Upper lobe of left lung (tissue), 6 donors: ENCODE data around the gene FBXO41. TPM values are rescaled to one million over a fixed set of nuclear protein-coding genes. Genes with fewer than 3 reads are reported as not detected.

ENCODE experiments used
- ATAC-seq, 2 donors: fragments of 200-7000 bp; cut with Tn5 transposase; one replicate each; pipeline ENCODE4 v1.9.1; 2022; ENCODE audit warnings: mild to moderate bottlenecking in 2 of 2, moderate library complexity in 2 of 2; ENCODE audit not compliant: low FRiP score in 2 of 2
- DNase-seq, 2 donors: peaks; one replicate each; pipeline ENCODE4 v3.0.0-alpha.2; 2019 to 2020
- H3K27ac ChIP-seq, 4 donors: fragments of 200-600 bp; sonication (generic); one replicate each; pipeline ENCODE4 v1.5.1; 2016 to 2019
- H3K27me3 ChIP-seq, 4 donors: fragments of 200-600 bp; sonication (generic); one replicate each; pipeline ENCODE4 v1.5.1; 2017 to 2019
- H3K36me3 ChIP-seq, 4 donors: fragments of 200-600 bp; sonication (generic); one replicate each; pipeline ENCODE4 v1.5.1; 2016 to 2019
- H3K4me1 ChIP-seq, 4 donors: fragments of 200-600 bp; sonication (generic); one replicate each; pipeline ENCODE4 v1.5.1; 2018 to 2019
- H3K4me3 ChIP-seq, 4 donors: fragments of 200-600 bp; sonication (generic); one replicate each; pipeline ENCODE4 v1.5.1; 2017 to 2019; ENCODE audit warnings: mild to moderate bottlenecking in 2 of 4, moderate library complexity in 1 of 4
- H3K9me3 ChIP-seq, 4 donors: fragments of 200-600 bp; sonication (generic); one replicate each; pipeline ENCODE4 v1.5.1; 2018 to 2019
- CTCF ChIP-seq, 6 experiments: fragments of 450-650 bp in 4 of 6; fragments of 200-600 bp in 2 of 6; sonication (generic) in 2 of 6; IDR thresholded peaks; one replicate each; pipeline ENCODE4 v1.5.1; 2016 to 2019; ENCODE audit warnings: antibody characterized with exemption in 6 of 6
- EP300 ChIP-seq, 4 donors: sonication (generic); formaldehyde crosslinking; IDR thresholded peaks; one replicate each; pipeline ENCODE4 v1.5.1; 2017; ENCODE audit warnings: antibody characterized with exemption in 4 of 4, control low read depth in 2 of 4
- POLR2A ChIP-seq, 4 donors: fragments of 450-650 bp; IDR thresholded peaks; one replicate each; pipeline ENCODE4 v1.5.1; 2016 to 2017; ENCODE audit warnings: antibody characterized with exemption in 4 of 4, mild to moderate bottlenecking in 2 of 4
- POLR2AphosphoS5 ChIP-seq, 2 donors: sonication (generic); formaldehyde crosslinking; IDR thresholded peaks; one replicate each; pipeline ENCODE4 v1.5.1; 2017; ENCODE audit warnings: antibody characterized with exemption in 2 of 2
- WGBS, 2 donors: methylation state at CpG; one replicate each; pipeline ENCODE4 v1.1.5; 2017 to 2018; 5-methylcytosine and 5-hydroxymethylcytosine counted together
- total RNA-seq, 6 donors: library from RNA; depleted of rRNA in 4 of 6; stranded (reverse); fragments of >200 nt in 4 of 6; gene quantifications; one replicate each; pipeline versions ENCODE4 v1.1.0 to v1.2.1, GENCODE V29; 2016 to 2021
- donor health status: DM: no; HTN: no; CAD: no; lungs with moderate emphysema.
- donor health status: DM: no; HTN: yes; CAD: no; lungs with severe emphysema.

The FBXO41 gene
- total RNA-seq, 6 donors from 2014 or later, result 1.5 to 9.4 (median 3.9) TPM

GRCh38 chr2:73232403-73233153, 51.7 kb downstream of the FBXO41 start:
- H3K4me1 ChIP-seq, result peaks cover 26 to 36% (median 31%) of the 10 kb centered on the region in 4 donors
- peaks cover 0 to 21% (median 7%) of the 10 kb centered on the region in 4 donors for H3K36me3 ChIP-seq
- DNase-seq (no peak), ATAC-seq (no peak)
- TF ChIP-seq CTCF (IDR thresholded peaks at IDR 0.05) (no peak), EP300 (IDR thresholded peaks at IDR 0.05) (no peak), POLR2AphosphoS5 (IDR thresholded peaks at IDR 0.05) (no peak)
- H3K27ac ChIP-seq, result peak overlapping the region; percentile 54 to 96 (median 88)
- no peaks in the 10 kb centered on the region for H3K27me3 ChIP-seq
- peak overlapping the region; percentile 70 to 95 (median 95) for H3K4me3 ChIP-seq
- 3 to 7% methylated on average over 9 to 37 of the region's 37 CpGs for WGBS, 2 donors
- no peaks in the 10 kb centered on the region for H3K9me3 ChIP-seq

- H3K9me3 ChIP-seq, result no peaks in the 10 kb centered on the region
- no peak overlapping the region for H3K27ac ChIP-seq
- peak in 1 of 2 donors; percentile 77 for DNase-seq
- no peak for TF ChIP-seq POLR2AphosphoS5 (IDR thresholded peaks at IDR 0.05)
- no peak for TF ChIP-seq POLR2A (IDR thresholded peaks at IDR 0.05)
- TF ChIP-seq CTCF (IDR thresholded peaks at IDR 0.05), result no peak
- no peak for TF ChIP-seq EP300 (IDR thresholded peaks at IDR 0.05)
- H3K36me3 ChIP-seq, result peaks cover 0 to 51% (median 24%) of the 10 kb centered on the region in 4 donors
- no peaks in the 10 kb centered on the region for H3K27me3 ChIP-seq
- WGBS, 2 donors, result 85 to 91% methylated on average over 14 of the region's 14 CpGs
- no peak for ATAC-seq
- peaks cover 4 to 12% (median 7%) of the 10 kb centered on the region in 4 donors for H3K4me1 ChIP-seq
- H3K4me3 ChIP-seq, result no peak overlapping the region
Measured at GRCh38 chr2:73228631-73229030, 55.6 kb downstream of the FBXO41 start.

- peaks cover 0 to 64% (median 35%) of the 10 kb centered on the region in 4 donors for H3K36me3 ChIP-seq
- H3K4me3 ChIP-seq, result no peak overlapping the region
- no peak overlapping the region for H3K27ac ChIP-seq
- 65 to 94% methylated on average over 2 to 3 of the region's 3 CpGs for WGBS, 2 donors
- no peaks in the 10 kb centered on the region for H3K27me3 ChIP-seq
- TF ChIP-seq CTCF (IDR thresholded peaks at IDR 0.05) (no peak), POLR2A (IDR thresholded peaks at IDR 0.05) (no peak), POLR2AphosphoS5 (IDR thresholded peaks at IDR 0.05) (no peak), EP300 (IDR thresholded peaks at IDR 0.05) (no peak)
- H3K4me1 ChIP-seq, result peaks cover 0 to 6% (median 0%) of the 10 kb centered on the region in 4 donors
- H3K9me3 ChIP-seq, result no peaks in the 10 kb centered on the region
- DNase-seq (no peak), ATAC-seq (no peak)
Measured at GRCh38 chr2:73227086-73227485, 57.2 kb downstream of the FBXO41 start.

GRCh38 chr2:73225513-73226360, 58.5 kb downstream of the FBXO41 start:
- no peak for TF ChIP-seq POLR2A (IDR thresholded peaks at IDR 0.05)
- TF ChIP-seq EP300 (IDR thresholded peaks at IDR 0.05), result no peak
- no peak for TF ChIP-seq CTCF (IDR thresholded peaks at IDR 0.05)
- no peak for TF ChIP-seq POLR2AphosphoS5 (IDR thresholded peaks at IDR 0.05)
- no peaks in the 10 kb centered on the region for H3K9me3 ChIP-seq
- H3K27me3 ChIP-seq, result no peaks in the 10 kb centered on the region
- DNase-seq (no peak), ATAC-seq (no peak)
- H3K4me3 ChIP-seq, result no peak overlapping the region
- peaks cover 0 to 69% (median 42%) of the 10 kb centered on the region in 4 donors for H3K36me3 ChIP-seq
- 72 to 84% methylated on average over 8 to 9 of the region's 9 CpGs for WGBS, 2 donors
- H3K4me1 ChIP-seq, result peaks cover 0 to 6% (median 0%) of the 10 kb centered on the region in 4 donors
- H3K27ac ChIP-seq, result no peak overlapping the region
